Fibroblast of gingiva (primary cell): Measurements from ENCODE around the gene ZRANB3.
"Not testable (repeated sequence)": the region's sequence is repeated elsewhere in the genome, so short reads cannot be mapped to it uniquely, and the experiment has no call there.

ENCODE experiments used
- DNase-seq: peaks from one replicate; pipeline ENCODE4 v3.0.0-alpha.2; 2011; ENCODE audit warnings: low read depth

The ZRANB3 gene

GRCh38 chr2:135124924-135125886, 405.8 kb downstream of the ZRANB3 start:
- no peak for DNase-seq

GRCh38 chr2:135121658-135122039, 409.4 kb downstream of the ZRANB3 start:
- DNase-seq: not testable (repeated sequence)

- no peak for DNase-seq
These were observed 409.9 kb downstream of the ZRANB3 start for GRCh38 chr2:135121016-135121657.

- DNase-seq: no peak
These were observed 411.4 kb downstream of the ZRANB3 start for GRCh38 chr2:135119582-135119981.

GRCh38 chr2:135113322-135113721, 417.7 kb downstream of the ZRANB3 start:
- DNase-seq: no peak

- DNase-seq: not testable (repeated sequence)
These were observed 425.3 kb downstream of the ZRANB3 start for GRCh38 chr2:135105513-135106316.

GRCh38 chr2:135103843-135104242, 427.2 kb downstream of the ZRANB3 start:
- no peak for DNase-seq

GRCh38 chr2:135099802-135100483, 431.1 kb downstream of the ZRANB3 start:
- DNase-seq: no peak

- DNase-seq: no peak
These were observed 433.3 kb downstream of the ZRANB3 start for GRCh38 chr2:135097532-135098231.

- DNase-seq: no peak
These were observed 434.2 kb downstream of the ZRANB3 start for GRCh38 chr2:135096665-135097446.

GRCh38 chr2:135095591-135095990, 435.4 kb downstream of the ZRANB3 start:
- DNase-seq: no peak

GRCh38 chr2:135094508-135094907, 436.5 kb downstream of the ZRANB3 start:
- no peak for DNase-seq

GRCh38 chr2:135093670-135094330, 437.2 kb downstream of the ZRANB3 start:
- DNase-seq: no peak

- no peak for DNase-seq
These were observed 437.8 kb downstream of the ZRANB3 start for GRCh38 chr2:135093193-135093592.

GRCh38 chr2:135091681-135092080, 439.3 kb downstream of the ZRANB3 start:
- DNase-seq: no peak

- DNase-seq: not testable (repeated sequence)
These were observed 441.4 kb downstream of the ZRANB3 start for GRCh38 chr2:135089597-135089996.
